NCI-H2227 treated with DMSO at 0.1 percent for 48 hours (cell line): ENCODE results near the gene ZNF678.
"Not testable (repeated sequence)": the region's sequence is repeated elsewhere in the genome, so short reads cannot be mapped to it uniquely, and the experiment has no call there.

Source experiments
- DNase-seq: peaks from one replicate; lab custom pipeline; 2025; lab: John Stamatoyannopoulos, UW

The ZNF678 gene

DNA sequence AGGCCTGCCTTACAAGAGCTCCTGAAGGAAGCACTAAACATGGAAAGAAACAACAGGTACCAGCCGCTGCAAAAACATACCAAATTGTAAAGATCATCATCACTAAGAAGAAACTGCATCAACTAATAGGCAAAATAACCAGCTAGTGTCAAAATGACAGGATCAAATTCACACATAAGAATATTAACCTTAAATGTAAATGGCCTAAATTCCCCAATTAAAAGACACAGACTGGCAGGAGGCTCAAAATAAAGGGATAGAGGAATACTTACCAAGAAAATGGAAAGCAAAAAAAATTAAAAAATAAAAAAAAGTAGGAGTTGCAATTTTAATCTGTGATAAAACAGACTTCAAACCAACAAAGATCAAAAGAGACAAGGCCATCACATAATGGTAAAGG is 11.5 kb upstream of the ZNF678 start:
- not testable (repeated sequence) for DNase-seq

DNA sequence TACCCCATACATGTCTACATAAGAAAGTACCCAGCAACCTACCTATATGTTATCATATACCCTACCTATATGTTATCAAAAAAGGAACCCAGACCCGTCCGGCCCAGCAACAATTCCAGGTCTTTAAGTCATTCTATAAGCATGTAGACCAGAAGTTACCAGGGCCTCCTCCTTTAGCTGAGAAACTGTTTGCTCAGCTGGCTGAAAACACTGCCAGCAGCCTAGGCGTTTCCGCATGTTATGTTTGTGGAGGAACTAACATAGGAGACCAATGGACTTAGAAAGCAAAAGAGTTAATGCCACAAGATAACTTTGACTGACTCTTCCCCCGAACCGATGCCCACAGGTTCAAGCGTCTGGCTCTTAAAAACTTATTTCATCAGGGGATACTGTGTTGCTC is 7.1 kb upstream of the ZNF678 start:
- DNase-seq, result no peak

- DNase-seq, result no peak
Observed at GRCh38 chr1:227557962-227558725, 5.2 kb upstream of the ZNF678 start.

DNA sequence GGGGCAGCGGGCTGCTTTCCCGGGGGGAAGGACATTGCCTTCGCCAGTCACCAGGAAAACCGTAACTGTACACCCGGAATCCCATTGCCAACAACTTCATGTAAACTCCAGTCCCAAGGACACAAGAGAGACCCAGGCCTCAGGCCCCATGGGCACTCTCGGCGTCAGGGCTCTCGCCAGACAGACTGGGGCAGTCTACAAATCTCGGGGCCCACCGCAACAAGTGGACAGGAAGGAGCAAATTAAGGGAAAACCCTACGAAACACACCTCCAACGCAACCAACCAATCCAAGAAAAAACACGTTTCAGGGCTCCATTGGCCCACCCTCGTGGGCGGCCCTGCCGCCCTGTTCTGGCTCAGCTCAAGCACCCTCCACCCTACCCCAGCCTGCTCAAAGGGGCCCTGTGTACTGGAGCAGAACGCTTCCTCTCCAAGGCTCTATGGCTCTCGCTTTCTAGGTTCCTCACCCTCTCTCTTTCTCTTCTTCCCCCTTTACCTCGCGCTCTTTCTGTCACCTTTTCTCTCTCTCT is 4.6 kb upstream of the ZNF678 start:
- DNase-seq, result no peak

- no peak for DNase-seq
Observed at GRCh38 chr1:227559499-227559898, 3.9 kb upstream of the ZNF678 start.

GRCh38 chr1:227559926-227560325 is 3.4 kb upstream of the ZNF678 start:
- no peak for DNase-seq

DNA sequence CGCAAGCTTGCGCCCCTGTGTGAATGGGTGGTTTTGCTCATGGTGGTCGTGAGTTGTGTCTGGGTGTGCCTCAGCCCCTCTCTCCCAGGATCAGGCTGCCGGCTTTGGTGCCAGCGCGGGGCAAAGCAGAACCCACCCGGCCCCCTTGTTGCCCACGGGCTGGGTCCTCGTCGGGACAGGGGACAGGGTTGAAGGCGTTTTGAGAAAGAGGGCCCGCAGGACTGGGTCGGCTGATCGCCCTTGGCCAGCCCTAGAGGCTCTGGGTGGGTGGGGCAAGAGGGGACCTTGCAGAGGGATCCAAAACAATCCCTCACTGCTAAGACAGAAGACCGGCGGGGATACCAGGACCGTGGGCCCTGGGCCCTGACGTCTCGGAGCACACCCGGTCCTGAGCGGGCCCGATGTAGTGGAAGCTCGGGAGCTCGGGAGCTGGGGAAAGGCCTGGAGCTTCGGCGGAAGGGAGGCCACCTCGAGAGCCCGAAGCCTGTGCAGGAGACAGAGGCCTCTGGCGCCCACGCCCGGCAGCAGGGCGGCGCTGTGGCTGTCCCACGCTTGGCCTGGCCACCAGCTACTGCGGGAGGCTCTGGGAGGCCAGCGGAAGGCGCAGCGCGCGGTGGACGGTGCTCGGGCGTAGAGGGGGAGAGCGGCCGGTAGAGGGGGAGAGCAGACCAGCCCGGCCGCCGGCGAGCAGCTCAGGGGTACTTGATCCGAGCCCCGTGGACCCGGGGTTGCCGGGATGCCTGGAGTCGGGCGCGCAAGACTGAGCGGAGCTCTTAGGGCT is 2.8 kb upstream of the ZNF678 start:
- DNase-seq, result no peak

GRCh38 chr1:227561241-227561907 is 2.0 kb upstream of the ZNF678 start:
- DNase-seq, result no peak

DNA sequence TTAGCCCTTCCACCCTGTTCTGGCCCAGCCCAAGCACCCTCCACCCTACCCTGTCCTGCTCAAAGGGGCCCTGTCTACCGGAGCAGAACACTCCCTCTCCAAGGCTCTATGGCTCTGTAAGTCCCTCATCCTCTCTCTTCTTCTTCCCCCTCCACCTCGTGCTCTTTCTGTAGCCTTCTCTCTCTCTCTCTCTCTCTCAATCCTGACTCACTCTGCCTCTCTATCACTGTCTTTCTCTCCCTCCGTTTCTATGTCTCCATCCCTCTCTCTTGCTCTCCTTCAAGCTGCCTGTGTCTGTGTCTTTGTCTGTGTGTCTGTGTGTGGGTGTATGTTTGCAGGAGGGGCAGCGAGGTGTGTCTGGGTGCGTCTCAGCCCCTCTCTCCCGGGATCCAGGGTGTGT is 1.3 kb upstream of the ZNF678 start:
- DNase-seq, result no peak

GRCh38 chr1:227562933-227563323 is 428 bp upstream of the ZNF678 start:
- no peak for DNase-seq

GRCh38 chr1:227567256-227567655 is 3.9 kb downstream of the ZNF678 start:
- DNase-seq, result no peak

DNA sequence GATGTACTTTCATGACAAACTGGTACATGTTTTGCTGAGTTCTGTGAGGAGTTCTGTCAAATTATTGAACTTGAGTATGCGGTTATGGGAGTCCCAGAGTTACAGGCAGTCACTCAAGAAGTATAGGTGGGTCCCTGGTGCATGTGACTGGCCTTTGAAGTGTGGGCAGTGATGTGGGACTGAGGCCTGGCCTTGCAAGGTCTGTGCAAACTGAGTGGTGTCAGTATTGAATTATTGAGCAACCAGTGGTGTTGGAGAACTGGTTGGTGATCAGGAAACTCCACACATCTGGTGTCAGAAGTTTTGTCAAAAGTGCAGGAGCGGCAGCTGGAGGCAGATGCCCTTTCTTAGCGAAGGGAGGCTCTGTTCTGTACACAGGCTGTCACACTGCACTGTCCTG is 5.2 kb downstream of the ZNF678 start:
- DNase-seq, result no peak

DNA sequence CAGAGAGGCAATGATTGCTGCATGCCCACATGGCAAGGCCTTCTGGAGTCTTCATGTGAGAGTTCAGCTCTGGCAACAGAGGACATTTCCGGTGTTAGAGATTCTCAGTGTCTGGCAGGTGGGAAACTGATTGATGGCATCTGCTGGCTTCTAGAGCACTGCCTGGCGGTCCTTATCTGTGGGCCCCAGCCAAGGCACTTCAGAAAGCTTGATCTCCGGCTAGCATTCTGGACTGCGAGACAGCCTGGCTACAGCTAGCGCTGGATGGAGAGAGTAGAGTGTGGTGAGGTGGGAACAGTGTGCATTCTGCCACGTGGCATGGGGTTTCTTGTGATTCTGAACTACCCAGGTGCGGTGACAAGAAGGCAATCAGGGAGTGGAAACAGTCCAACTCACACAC is 9.4 kb downstream of the ZNF678 start:
- DNase-seq, result no peak

- DNase-seq, result no peak
Observed at GRCh38 chr1:227574926-227575325, 11.6 kb downstream of the ZNF678 start.

GRCh38 chr1:227576189-227576588 is 12.8 kb downstream of the ZNF678 start:
- no peak for DNase-seq

DNA sequence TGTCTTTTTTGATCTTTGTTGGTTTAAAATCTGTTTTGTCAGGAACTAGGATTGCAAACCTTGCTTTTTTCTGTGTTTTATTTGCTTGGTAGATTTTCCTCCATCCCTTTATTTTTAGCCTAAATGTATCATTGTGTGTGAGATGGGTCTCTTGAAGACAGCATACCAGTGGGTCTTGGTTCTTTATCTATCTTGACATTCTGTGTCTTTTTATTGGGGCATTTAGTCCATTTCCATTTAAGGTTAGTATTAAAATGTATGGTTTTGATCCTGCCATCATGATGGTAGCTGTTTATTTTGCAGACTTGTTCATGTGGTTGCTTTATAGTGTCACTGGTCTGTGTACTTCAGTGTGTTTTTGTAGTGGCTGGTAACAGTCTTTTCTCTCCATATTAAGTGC is 14.1 kb downstream of the ZNF678 start:
- no peak for DNase-seq

DNA sequence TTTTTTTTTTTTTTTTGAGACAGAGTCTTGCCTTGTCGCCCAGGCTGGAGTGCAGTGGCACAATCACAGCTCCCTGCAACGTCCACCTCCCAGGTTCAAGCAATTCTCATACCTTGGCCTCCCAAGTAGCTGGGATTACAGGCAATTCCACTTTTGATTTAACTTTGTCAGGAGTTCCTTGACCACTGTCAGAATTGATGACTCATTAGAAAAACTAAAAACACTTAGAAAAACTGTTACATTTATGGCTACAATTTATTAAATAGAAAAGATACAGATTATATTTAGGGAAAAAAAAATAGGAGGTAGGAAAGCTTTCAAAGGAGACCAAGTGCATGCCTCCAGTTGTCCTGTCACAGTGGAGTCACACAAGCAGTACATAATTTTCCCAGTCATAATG is 20.0 kb downstream of the ZNF678 start:
- DNase-seq, result no peak

DNA sequence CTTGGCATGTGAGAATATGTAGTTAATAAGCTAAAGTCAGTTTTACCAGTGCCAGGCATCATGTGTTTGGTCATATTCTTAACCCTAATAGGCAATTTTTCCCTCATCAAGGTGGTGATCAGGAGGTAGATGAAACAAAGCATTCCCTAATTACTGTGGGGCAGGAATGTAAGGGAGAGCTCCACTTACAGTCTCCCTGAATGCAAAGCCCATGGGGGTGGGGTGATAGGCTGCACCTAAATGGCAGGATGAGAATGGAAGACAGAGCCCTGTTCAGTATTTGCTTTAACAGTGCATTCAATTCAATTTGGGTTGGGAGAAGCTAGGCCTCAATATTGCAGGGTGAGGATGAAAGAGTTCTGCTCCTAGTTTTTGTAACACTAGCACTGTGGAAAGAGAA is 23.4 kb downstream of the ZNF678 start:
- DNase-seq, result no peak

DNA sequence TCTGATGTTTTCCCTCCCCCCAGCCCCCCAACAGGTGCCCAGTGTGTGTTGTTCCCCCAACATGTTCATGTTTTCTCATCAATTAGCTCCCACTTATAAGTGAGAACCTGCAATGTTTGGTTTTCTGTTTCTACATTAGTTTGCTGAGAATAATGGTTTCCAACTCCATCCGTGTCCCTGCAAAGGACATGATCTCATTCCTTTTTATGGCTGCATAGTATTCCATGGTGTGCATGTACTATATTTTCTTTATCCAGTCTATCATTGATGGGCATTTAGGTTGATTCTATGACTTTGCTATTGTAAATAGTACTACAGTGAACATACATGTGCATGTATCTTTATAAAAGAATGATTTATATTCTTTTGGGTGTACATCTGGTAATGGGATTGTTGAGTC is 24.6 kb downstream of the ZNF678 start:
- DNase-seq, result no peak

GRCh38 chr1:227588769-227589168 is 25.4 kb downstream of the ZNF678 start:
- DNase-seq, result not testable (repeated sequence)

- DNase-seq, result not testable (repeated sequence)
Observed at GRCh38 chr1:227589777-227590176, 26.4 kb downstream of the ZNF678 start.

- DNase-seq, result not testable (repeated sequence)
Observed at GRCh38 chr1:227596222-227596621, 32.9 kb downstream of the ZNF678 start.

DNA sequence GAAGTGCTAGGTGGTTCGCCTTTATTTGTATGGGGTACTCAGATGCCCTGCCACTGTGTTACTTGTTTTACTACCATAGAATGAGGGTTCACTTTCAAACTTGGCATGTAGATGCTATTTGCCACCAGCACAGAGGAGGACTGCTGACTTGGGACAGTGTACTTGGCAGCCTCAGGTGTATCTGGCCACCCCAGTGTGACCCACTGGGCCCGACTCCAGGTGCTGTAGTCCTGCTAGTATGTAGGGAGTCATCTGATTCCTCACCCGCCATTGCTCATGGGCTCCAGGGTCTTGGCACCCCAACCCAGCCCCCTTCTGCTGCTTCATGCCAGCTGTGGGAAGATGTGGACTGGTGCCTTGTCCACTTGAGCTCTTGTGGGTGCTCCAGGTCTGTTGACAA is 40.0 kb downstream of the ZNF678 start:
- DNase-seq, result no peak
